GM11168 (cell line): ENCODE results near the gene SH2B2.

Source experiments
- in situ Hi-C: fragments of 300-500 bp; cut with MboI; formaldehyde crosslinking; loops from one replicate; pipeline ENCODE4 v1.12.0; 2022; ENCODE audit warnings: low sequenced_read_pairs; ENCODE audit not compliant: unreplicated experiment

The SH2B2 gene

DNA sequence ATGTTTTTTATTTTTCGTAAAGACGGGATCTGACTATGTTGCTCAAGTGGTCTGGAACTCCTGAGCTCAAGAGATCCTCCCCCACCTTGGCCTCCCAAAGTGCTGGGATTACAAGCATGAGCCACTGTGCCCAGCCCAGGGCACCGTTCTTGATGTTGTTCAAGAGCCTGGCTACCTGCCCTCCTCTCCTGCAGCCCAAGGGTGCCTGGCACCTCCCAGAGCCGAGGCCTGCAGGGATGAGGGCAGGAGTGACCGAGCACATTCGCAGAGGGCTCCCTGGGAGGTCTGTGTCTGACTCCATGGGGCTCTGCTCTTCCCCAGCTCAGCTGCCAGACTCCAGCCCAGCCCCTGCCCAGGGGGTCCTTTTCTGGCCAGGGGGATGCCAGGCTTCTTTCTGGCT lies 15.4 kb downstream of the SH2B2 start:
- in situ Hi-C loops, result no loop called here

DNA sequence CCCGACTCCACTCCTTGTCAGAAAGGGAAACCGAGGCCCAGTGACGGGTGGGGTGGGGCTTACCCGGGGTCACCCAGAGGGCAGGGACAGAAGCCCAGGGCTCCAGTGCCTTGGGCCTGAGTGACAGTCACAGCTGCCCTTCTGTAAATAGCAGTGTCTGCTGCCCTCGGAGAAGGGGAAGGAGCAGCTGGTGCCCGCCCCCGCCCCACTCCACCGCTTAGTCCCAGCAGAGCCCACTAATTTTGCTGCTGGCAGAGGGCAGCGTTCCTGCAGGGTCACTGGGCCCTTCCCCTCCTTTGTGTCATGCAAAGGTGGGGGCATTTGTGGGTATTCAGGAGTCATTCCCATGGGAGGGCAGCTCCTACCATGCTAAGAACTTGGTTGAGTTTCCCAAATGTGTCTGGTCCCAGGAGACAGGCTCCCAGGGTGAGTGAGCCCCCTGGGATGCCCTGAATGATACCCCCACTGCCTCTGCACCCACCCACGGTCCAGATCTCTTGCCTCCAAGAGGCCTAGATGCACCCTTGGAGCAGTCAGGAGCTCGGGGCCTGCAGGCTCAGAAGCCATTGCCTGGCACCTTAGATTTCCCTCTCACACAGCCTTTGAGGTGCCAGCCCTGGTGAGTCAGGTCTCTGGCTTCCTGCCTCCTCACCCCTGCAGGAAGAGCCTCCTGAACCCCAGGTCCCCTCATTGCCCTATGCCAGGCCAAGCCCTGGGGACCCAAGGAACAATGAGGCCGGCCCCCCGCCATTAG lies 17.2 kb downstream of the SH2B2 start:
- in situ Hi-C loops, result no loop called here

DNA sequence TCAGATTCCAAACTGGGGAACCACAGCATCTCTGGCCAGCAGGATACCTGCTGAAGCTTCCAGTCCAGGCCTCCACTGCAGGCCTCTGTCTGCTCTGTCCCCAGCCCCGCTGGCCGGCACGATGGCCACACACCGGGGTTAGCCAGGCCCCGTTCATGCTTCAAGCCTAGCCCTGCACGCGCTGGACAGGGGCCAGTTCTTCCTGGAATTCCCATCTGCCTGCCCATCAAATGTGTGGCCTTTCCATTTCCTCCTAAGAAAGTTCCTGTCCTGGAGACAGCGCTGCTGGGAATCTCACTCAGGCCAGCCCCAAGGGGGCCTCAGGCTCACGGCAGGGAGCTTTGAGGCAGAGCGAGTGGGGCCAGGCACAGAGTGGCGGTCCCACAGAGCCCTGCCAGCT lies 18.0 kb downstream of the SH2B2 start:
- in situ Hi-C loops, result no loop called here

DNA sequence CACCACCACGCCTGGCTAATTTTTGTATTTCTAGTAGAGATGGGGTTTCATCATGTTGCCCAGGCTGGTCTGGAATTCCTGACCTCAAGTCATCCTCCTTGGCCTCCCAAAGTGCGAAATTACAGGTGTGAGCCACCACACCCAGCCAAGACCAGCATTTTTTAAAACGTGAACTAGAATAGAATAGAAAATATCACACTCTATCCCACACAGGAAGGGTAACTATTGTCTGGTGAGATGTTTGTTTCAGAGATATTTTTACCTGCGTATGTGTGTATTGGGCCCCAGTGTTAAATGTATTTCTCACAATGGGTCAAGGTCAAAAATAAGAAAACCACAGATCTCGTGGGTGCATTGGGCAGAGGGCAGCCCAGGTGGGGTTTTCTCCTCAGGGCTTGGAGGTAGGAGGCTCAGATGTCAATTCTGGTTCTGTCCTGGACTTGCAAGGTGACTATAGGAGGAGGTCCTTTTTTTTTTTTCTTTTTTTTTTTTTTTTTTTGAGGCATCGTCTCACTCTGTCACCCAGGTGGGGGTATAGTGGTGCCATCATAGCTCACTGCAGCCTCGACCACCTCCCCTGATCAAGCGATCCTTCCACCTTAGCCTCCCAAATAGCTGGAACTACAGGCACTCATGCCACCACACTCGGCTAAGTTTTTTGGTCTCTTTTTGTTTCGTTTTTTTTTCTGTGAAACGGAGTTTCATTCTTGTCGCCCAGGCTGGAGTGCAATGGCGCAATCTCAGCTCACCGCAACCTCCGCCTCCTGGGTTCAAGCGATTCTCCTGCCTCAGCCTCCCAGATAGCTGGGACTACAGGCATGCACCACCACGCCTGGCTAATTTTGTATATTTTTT lies 19.0 kb downstream of the SH2B2 start:
- in situ Hi-C loops, result no loop called here

DNA sequence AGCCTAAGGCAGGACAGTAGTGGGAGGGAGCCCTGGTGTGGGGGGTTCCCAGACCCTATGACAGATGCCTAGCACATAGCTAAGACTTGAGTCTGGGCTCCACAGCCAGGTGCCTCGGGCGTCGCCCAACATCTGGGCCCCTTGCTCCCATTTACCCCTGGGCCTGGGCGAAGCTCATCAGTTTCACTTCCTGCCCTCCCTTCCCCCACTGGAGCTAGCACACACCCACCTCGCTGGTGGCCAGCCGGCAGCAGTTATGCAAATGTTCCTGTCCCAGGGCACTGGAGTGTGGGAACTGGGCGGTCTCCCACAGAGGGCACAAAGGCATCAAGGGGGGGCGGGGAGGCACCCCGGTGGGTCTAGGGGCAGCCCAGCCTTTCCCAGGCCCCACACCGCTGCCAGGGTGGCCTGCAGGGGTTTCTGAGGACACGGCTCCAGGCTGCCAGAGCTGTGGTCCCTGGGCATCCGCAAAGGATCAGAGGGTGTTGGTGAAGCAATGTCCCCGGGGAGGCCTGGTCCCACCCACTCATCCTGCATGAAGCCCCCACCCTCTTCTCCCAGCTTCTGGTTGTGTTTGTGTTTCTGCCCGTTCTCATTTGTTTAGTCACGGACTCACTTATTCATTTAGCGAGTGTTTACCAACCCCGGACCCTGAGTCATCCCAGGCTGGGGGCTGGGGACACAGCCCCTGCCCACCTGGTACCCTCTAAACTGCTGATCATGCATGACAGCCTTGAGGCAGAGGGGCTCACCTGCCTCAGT lies 20.4 kb downstream of the SH2B2 start:
- in situ Hi-C loops, result no loop called here

DNA sequence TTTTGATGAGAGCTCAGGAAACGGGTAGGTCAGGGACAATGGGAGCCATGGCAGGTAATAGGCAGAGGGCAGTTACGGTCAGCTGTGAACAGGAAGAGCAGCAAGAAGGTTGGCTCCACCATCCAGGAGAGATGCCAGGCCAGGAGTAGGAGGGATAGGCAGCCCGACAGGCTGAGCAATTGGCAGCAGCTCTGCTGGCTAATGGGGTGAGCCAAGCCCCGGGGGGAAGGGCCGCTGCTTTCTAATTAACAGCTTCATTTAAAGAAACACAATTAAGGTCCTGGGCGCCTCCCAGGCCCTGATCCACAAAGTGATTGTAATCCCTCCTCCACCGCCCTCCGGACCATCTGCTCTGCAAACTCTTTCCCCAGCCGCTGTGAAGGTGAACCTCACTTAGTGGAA lies 23.7 kb downstream of the SH2B2 start:
- in situ Hi-C loops, result no loop called here

DNA sequence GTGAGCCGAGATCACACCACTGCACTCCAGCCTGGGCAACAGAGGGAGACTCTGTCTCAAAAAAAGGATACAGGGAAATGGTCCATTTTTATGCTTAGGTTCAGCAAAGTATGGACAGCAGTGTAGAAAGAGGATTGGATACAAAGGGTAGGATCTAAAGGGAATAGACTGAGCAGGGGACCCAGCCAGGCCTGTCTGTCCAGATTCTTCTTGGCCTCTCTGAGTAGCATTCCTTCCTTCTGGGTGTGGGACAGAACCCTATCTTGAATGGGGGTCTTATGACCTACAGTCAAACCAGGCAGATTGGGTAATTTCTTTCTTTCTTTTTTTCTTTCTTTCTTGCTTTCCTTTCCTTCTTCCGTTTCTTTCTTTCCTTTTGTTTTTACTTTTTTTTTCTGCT lies 25.6 kb downstream of the SH2B2 start:
- in situ Hi-C loops, result no loop called here

DNA sequence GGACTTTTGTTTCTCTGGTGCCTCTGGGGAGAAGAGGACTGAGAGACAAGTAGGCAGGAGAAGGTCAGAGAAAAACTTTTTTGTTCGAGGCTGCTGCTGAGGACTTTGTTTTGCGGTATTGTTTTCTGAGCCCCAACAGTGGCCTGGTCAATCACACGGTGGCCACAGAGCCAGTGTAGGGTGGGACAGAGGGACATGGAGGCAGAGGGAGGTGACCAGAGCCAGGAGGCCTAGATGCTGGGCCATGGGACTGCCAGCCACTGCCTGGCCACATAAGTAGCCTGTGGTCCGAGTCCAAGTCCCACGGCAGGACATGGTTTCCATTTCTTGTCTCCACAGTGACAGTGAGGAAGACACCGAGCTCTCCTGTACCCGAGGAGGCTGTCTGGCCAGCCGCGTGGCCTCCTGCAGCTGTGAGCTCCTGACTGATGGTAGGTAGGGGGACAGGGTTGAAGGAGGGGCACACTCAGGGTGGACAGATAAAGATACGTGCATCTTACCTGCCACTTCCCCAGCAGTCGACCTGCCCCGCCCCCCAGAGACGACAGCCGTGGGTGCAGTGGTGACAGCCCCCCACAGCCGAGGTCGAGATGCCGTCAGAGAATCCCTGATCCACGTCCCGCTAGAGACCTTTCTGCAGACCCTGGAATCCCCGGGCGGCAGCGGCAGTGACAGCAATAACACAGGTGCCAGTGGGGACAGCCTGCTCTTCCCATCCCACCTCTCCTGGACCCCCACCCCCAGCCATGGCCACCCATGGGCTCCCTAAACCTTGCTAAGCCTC lies 27.5 kb downstream of the SH2B2 start:
- in situ Hi-C loops, result no loop called here

DNA sequence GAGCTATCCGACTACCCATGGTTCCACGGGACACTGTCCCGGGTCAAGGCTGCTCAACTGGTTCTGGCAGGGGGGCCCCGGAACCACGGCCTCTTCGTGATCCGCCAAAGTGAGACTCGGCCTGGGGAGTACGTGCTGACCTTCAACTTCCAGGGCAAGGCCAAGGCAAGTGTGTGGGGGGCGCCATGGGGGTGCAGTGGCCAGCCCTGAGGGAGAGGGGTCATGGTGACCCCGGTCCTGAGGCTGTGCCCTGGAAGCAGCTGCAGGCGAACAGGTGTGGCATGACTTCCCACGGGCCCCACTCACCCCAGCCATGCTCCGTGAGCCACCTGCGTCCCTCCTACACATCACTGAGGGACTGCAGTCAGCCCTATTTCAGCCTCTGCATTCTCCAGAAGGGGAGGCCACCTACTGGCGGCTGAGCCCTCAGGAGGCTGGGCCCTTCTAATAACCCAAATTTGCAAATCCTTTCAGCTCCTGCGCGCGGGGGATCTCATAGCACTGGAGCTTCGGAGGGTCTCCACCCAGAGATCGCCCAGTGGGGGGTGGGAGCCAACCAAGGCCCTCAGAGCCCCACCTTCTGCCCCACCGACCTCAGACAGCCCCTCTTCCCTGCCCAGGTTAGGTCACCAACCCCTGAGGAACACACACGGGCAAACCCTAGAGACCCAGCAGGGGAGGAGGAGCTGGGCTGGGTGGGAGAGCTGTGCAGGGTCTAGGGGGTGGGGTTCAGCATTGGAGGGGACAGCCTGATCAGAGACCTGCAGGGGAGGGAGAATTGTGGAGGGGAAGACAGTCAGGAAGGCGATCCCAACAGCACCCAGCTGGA lies 30.8 kb downstream of the SH2B2 start:
- in situ Hi-C loops, result no loop called here

DNA sequence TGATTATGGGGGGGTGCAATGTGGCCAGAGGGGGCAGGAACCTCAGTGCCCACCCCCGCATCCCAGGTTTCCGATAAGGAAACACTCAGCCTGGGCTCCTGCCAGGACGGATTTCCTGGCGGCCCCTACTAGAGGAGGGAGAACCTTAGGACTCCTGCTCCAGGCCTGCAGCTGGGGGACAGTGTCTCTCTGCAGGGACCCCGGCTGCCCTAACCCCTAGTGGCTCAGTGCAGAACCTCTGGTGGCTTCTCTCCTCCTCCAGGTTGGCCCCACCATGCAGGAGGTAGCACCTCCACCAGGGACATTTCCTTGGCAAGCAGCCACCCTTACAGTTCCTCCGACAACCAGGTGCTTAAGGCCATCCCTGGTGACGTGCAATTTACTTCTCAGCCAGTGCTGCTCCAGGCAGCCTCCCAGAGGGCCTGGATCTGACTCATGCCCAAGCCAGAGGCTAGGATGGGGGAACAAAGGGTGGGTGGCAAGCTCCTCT lies 31.9 kb downstream of the SH2B2 start:
- in situ Hi-C loops, result no loop called here

DNA sequence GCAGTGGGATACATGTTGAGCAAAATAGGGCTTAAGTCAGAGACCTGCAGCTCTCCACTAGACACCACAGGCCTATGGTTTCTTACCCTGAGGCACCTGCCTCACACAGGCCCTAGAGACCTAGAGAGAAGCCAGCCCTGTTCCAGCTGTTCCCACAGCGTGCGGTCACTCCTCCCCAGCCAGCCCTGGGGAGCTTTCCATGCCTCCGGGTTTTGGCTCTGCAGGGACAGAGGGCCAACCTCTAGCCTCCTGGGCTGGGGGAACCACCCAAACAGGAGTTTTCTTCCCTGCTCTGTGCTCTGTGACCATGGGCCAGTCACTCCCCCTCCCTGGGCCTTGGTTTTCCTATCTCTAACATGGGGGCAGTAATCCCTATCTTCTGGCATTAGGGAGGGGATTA lies 33.0 kb downstream of the SH2B2 start:
- in situ Hi-C loops, result no loop called here

DNA sequence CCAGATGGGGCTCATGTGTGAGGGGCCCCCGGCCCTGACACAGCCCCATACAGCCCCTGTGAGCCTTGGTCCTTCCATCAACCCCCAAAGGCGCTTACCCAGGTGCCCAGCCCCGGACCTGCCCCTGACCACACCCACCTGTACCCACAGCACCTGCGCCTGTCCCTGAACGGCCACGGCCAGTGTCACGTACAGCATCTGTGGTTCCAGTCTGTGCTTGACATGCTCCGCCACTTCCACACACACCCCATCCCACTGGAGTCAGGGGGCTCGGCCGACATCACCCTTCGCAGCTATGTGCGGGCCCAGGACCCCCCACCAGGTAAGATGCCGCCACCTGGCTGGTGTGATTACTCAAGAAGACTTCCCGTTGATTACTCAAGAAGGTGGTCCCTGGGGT lies 33.5 kb downstream of the SH2B2 start:
- in situ Hi-C loops, result no loop called here

DNA sequence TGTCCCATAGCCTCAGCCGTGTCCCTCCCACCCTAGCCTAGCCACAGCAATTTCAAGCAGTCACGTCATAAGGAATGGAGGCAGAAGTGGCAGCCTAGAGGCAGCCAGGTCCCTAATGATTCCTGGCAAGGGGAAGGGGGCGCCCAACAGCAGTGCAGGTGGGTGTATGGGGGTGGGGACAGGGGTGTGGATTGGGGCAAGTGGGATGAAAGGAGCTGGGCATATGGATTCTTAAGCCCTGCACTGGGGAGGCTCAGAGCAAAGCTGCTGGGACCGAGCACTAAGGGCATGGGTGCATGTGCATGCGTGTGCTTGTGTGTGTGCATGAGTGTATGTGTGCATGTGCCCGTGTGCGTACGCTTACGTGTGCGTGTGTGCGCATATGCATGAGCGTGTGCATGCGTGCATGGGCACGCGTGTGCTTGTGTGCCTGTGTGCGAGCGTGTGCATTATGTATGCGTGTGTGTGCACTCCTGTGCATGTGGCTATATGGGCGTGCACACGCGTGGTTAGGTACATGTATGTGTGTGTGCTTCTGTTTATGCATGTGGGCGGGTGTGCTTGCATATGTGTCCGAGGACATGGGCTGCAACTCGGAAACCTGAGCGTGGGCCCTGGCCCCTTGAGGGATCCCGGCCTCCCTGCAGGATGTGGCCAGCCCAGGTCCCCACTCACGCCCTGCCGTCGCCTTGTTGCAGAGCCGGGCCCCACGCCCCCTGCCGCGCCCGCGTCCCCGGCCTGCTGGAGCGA lies 34.1 kb downstream of the SH2B2 start:
- in situ Hi-C loops, result no loop called here

DNA sequence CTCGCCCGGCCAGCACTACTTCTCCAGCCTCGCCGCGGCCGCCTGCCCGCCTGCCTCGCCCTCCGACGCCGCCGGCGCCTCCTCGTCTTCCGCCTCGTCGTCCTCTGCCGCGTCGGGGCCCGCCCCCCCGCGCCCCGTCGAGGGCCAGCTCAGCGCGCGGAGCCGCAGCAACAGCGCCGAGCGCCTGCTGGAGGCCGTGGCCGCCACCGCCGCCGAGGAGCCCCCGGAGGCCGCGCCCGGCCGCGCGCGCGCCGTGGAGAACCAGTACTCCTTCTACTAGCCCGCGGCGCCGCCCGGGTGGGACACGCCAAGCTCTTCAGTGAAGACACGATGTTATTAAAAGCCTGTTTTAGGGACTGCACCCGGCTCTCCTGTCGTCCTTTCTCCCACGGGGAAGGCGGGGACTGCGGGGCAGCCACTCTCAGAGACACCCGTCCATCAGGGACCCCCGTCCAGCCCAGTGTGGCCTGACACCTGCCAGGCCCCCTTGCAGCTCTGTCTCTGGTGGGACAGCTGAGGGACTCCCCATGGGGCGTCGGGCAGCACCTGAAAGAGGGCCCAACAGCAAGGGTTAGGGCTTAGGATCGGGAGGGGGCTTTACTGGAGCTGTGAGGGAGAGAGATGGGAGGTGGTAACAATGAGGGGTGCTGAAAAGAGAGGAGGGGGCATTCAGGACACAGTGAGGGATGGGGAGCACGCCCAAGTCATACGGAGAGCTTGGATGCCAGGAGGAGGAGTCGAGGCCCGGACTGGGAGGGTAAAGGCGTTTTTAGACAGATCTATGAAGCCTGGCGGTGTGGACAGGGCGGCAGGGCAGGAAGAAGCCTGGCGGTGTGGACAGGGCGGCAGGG lies 34.9 kb downstream of the SH2B2 start:
- in situ Hi-C loops, result no loop called here

DNA sequence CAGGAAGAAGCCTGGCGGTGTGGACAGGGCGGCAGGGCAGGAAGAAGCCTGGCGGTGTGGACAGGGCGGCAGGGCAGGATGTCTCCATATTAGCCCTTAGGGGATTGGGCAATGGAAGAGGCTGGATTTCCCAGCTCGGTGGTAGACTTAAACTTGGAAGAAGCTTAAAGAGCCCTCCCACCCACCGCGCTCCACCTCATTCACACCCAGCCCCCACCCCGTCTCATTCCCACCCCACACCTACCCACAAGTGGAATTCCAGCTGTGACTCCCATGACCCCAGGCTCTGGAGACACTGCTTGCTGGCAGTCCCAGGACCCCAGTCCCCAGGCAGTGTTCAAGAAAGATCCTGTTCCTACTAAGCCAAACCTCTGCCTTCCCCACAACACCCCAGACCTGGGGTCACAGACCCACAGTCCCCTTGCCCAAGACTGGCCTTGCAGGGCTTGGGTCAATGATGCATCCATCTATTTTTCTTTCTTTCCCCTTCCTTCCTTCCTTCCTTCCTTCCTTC lies 35.6 kb downstream of the SH2B2 start:
- in situ Hi-C loops, result no loop called here

DNA sequence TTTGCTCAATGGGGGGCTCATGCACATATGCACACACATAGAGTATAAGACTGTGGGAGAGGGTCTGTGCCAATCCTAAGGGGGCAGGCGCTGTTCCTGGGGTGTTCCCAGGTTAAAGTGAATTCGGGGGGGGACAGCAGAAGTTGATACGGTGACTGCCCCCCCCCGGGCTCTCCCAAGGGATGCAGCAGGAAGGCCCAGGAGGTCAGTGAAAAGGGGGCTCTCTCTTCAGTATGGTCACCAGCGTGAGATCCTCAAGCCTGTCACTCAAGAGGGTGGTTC lies 37.2 kb downstream of the SH2B2 start:
- in situ Hi-C loops, result no loop called here

DNA sequence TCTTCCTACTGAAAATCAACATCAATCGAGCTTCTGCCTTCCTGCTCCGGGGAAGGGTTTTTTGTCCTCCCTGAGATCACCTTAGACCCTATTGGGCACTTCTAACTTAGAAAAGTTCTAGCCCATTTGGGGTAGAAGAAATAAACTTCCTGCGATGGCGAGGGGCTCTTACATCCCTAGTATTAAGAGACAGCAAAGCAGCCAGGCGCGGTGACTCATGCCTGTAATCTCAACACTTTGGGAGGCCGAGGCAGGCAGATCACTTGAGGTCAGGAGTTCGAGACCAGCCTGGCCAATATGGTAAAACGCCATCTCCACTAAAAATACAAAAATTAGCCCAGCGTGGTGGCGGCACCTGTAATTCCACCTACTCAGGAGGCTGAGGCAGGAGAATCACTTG lies 38.4 kb downstream of the SH2B2 start:
- in situ Hi-C loops, result loop anchor here (5.0 kb wide), 1 partner anchor 57 kb away; no protein-coding TSS in a partner anchor
